ENCODE data around the gene ARL6IP5. TPM values are rescaled to one million over a fixed set of nuclear protein-coding genes. Genes with fewer than 3 reads are reported as not detected.

The ARL6IP5 gene
- polyA plus RNA-seq, 3 donors: 69.3 to 458 (median 430) TPM

GRCh38 chr3:69145688-69146087 lies 61.0 kb downstream of the ARL6IP5 start:
- H3K36me3 ChIP-seq (replicated peaks in 1 of 2; ENCODE audit: control insufficient read depth in 1 of 2, insufficient read depth in 2 of 2, low read length in 2 of 2): no peaks in the 10 kb centered on the region
- H3K27me3 Mint-ChIP-seq (ENCODE audit: low read depth in 3 of 3): peaks cover 0 to 3% (median 2%) of the 10 kb centered on the region in 3 donors
- no peak for TF ChIP-seq CTCF (IDR thresholded peaks at IDR 0.05)
- H3K9me3 ChIP-seq (replicated peaks in 1 of 2; ENCODE audit: control insufficient read depth in 1 of 2, insufficient read depth in 1 of 2, low read length in 2 of 2): no peaks in the 10 kb centered on the region
- H3K27ac ChIP-seq (ENCODE audit: low read depth in 1 of 2, low read length in 2 of 2): no peak overlapping the region
- no peak overlapping the region for H3K4me2 ChIP-seq (replicated peaks; ENCODE audit: extremely low read depth, low read length, poor library complexity, severe bottlenecking)
- no peak overlapping the region for H2AFZ ChIP-seq (ENCODE audit: insufficient read depth, low read depth, low read length, poor library complexity, severe bottlenecking)
- H3K36me3 Mint-ChIP-seq: no peaks in the 10 kb centered on the region
- no peaks in the 10 kb centered on the region for H3K79me2 ChIP-seq (ENCODE audit: insufficient read depth, low read length)
- H3K4me1 ChIP-seq (ENCODE audit: control insufficient read depth in 1 of 2, insufficient read depth in 2 of 2, low read length in 2 of 2): no peaks in the 10 kb centered on the region
- H3K4me3 Mint-ChIP-seq: no peak overlapping the region
- H3K27me3 ChIP-seq (ENCODE audit: control insufficient read depth in 2 of 2, insufficient read depth in 2 of 2, low read length in 2 of 2): no peaks in the 10 kb centered on the region
- no peak for DNase-seq
- peaks cover 5% of the 10 kb centered on the region for H3K4me1 Mint-ChIP-seq
- no peak overlapping the region for H3K9ac ChIP-seq (ENCODE audit: insufficient read depth, low read length, poor library complexity, severe bottlenecking)
- intact Hi-C loops (cut with micrococcal nuclease): no loop called here
- H3K9me3 Mint-ChIP-seq: no peaks in the 10 kb centered on the region
- no peak overlapping the region for H3K4me3 ChIP-seq (replicated peaks in 1 of 3; ENCODE audit: low read depth in 2 of 3, low read length in 3 of 3)
- H4K20me1 ChIP-seq (ENCODE audit: insufficient read depth, low read length): no peaks in the 10 kb centered on the region
- no peak overlapping the region for H3K27ac Mint-ChIP-seq

DNA sequence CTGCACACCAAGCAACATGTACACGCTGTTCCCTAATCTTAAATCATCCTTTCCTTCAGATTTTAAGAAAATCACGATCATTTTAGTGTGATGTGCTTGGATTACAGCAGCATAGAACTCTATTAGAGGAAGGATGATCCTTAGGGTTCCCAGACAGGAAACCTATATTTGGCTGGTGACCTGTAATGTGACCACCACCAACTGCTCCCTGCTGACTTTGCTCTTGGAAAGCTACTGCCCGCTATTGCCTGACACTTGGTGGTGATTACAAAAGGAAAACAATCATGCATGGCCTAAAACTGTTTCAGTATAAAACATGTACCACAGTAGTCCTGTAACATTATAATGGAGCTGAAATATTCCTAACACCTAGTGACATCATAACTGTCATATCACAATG lies 64.8 kb downstream of the ARL6IP5 start:
- Mint-ChIP-seq H3K9me3 (peaks cover 0 to 2% (median 0%) of the 10 kb centered on the region in 7 donors), H3K36me3 (no peaks in the 10 kb centered on the region), H3K27ac (peak overlapping the region in 1 of 7 donors; percentile 21), H3K4me1 (peaks cover 5% of the 10 kb centered on the region), H3K27me3 (ENCODE audit: low read depth in 3 of 3) (peaks cover 0 to 2% (median 0%) of the 10 kb centered on the region in 3 donors), H3K4me3 (no peak overlapping the region)
- H3K4me1 ChIP-seq (ENCODE audit: control insufficient read depth in 1 of 2, insufficient read depth in 2 of 2, low read length in 2 of 2): no peaks in the 10 kb centered on the region
- intact Hi-C loops (cut with micrococcal nuclease): no loop called here
- no peaks in the 10 kb centered on the region for H4K20me1 ChIP-seq (ENCODE audit: insufficient read depth, low read length)
- H3K27me3 ChIP-seq (ENCODE audit: control insufficient read depth in 2 of 2, insufficient read depth in 2 of 2, low read length in 2 of 2): no peaks in the 10 kb centered on the region
- H3K4me2 ChIP-seq (replicated peaks; ENCODE audit: extremely low read depth, low read length, poor library complexity, severe bottlenecking): no peak overlapping the region
- no peak overlapping the region for H3K9ac ChIP-seq (ENCODE audit: insufficient read depth, low read length, poor library complexity, severe bottlenecking)
- H3K36me3 ChIP-seq (replicated peaks in 1 of 2; ENCODE audit: control insufficient read depth in 1 of 2, insufficient read depth in 2 of 2, low read length in 2 of 2): no peaks in the 10 kb centered on the region
- TF ChIP-seq CTCF (IDR thresholded peaks at IDR 0.05): no peak
- H3K9me3 ChIP-seq (replicated peaks in 1 of 2; ENCODE audit: control insufficient read depth in 1 of 2, insufficient read depth in 1 of 2, low read length in 2 of 2): no peaks in the 10 kb centered on the region
- no peaks in the 10 kb centered on the region for H3K79me2 ChIP-seq (ENCODE audit: insufficient read depth, low read length)
- no peak overlapping the region for H2AFZ ChIP-seq (ENCODE audit: insufficient read depth, low read depth, low read length, poor library complexity, severe bottlenecking)
- no peak overlapping the region for H3K27ac ChIP-seq (ENCODE audit: low read depth in 1 of 2, low read length in 2 of 2)
- no peak overlapping the region for H3K4me3 ChIP-seq (replicated peaks in 1 of 3; ENCODE audit: low read depth in 2 of 3, low read length in 3 of 3)
- DNase-seq: no peak
- WGBS (ENCODE audit: insufficient coverage): 60% methylated on average over 1 of the region's 3 CpGs

Small RNA genes lying within 50 kb of the gene (small RNA-seq; reads per million reads assigned to genes)
- gene MIR3136 (ENCODE audit: insufficient read length, low read depth): 0.71 reads per million

Other genes starting within 250 kb of the ARL6IP5 start
- not detected for gene TAFA4, start 152.4 kb upstream of the ARL6IP5 start, polyA plus RNA-seq
- 1 to 10 TPM; 3.7 to 8.1 (median 5.0) TPM for gene EOGT, start 71.3 kb upstream of the ARL6IP5 start, polyA plus RNA-seq
- gene TMF1, start 32.6 kb upstream of the ARL6IP5 start, polyA plus RNA-seq: 10 to 100 TPM in 2 of 3 donors, 1 to 10 TPM in 1; 6.4 to 25.6 (median 23.1) TPM
- gene UBA3, start 4.6 kb upstream of the ARL6IP5 start, polyA plus RNA-seq: 10 to 100 TPM; 77.1 to 88.5 (median 81.7) TPM
- gene LMOD3, start 37.7 kb downstream of the ARL6IP5 start, polyA plus RNA-seq: not detected